Measurements from ENCODE around the gene CTNNA1. TPM values are rescaled to one million over a fixed set of nuclear protein-coding genes. Genes with fewer than 3 reads are reported as not detected.
A peak's percentile ranks its signal among the peaks of the same experiment; 100 is the strongest.

Gene CTNNA1
- total RNA-seq, 1 donor from 2014 or later, result 397 TPM

- H3K4me3 ChIP-seq (ENCODE audit: low read depth, low read length), result no peak overlapping the region
- H3K36me3 ChIP-seq (ENCODE audit: control insufficient read depth, insufficient read depth, low read length), result peaks cover 1% of the 10 kb centered on the region
- TF ChIP-seq CTCF (IDR thresholded peaks at IDR 0.05; ENCODE audit: insufficient read depth, low read length, poor library complexity, severe bottlenecking), result no peak
- H3K27me3 ChIP-seq (ENCODE audit: control insufficient read depth, insufficient read depth, low read length), result no peaks in the 10 kb centered on the region
- DNase-seq (ENCODE audit: low read depth), result no peak
Observed at GRCh38 chr5:138783976-138784375, 30.8 kb downstream of the CTNNA1 start.

DNA sequence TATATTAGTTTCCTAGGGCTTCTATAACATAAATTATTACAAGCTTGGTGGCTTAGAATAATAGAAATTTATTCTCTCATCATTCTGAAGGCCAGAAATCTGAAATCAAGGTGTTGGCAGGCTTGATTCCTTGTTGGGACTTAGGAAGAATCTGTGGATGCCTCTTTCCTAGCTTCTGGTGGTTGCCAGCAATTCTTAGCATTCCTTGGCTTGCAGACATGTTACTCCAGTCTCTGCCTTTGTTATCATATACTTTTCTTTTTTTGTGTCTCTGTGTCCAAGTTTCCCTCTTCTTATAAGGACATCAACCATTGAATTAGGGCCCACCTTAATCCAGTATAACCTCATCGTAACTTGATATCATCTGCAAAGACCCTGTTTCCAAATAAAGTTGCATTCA is 31.4 kb downstream of the CTNNA1 start:
- no peak for TF ChIP-seq CTCF (IDR thresholded peaks at IDR 0.05; ENCODE audit: insufficient read depth, low read length, poor library complexity, severe bottlenecking)
- H3K36me3 ChIP-seq (ENCODE audit: control insufficient read depth, insufficient read depth, low read length), result peaks cover 1% of the 10 kb centered on the region
- H3K27me3 ChIP-seq (ENCODE audit: control insufficient read depth, insufficient read depth, low read length), result no peaks in the 10 kb centered on the region
- no peak for DNase-seq (ENCODE audit: low read depth)
- H3K4me3 ChIP-seq (ENCODE audit: low read depth, low read length), result no peak overlapping the region

GRCh38 chr5:138789771-138790242 is 36.6 kb downstream of the CTNNA1 start:
- Histone ChIP-seq H3K4me3 (ENCODE audit: low read depth, low read length) (no peak overlapping the region), H3K36me3 (ENCODE audit: control insufficient read depth, insufficient read depth, low read length) (no peaks in the 10 kb centered on the region), H3K27me3 (ENCODE audit: control insufficient read depth, insufficient read depth, low read length) (no peaks in the 10 kb centered on the region)
- no peak for DNase-seq (ENCODE audit: low read depth)
- TF ChIP-seq CTCF (IDR thresholded peaks at IDR 0.05; ENCODE audit: insufficient read depth, low read length, poor library complexity, severe bottlenecking), result peak; percentile 54

DNA sequence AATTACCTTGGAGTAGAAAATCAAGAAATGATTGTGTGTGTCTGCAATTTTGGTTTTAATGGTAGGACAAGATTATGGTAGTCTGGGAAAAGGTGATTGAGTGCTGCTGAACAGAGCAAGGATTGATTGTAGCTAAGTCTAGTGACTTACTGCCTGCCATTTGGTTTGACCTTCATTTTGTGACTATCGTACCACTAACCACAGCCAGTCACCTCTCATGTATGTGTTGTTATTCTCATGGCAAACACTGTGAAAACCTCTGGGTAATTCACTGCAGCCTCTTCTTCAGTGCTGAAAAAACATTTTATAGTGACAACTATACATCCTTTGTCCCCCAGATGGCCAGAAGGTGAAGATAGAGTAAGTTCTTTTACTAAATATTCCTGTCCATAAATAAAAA is 37.5 kb downstream of the CTNNA1 start:
- no peaks in the 10 kb centered on the region for H3K36me3 ChIP-seq (ENCODE audit: control insufficient read depth, insufficient read depth, low read length)
- DNase-seq (ENCODE audit: low read depth), result no peak

DNA sequence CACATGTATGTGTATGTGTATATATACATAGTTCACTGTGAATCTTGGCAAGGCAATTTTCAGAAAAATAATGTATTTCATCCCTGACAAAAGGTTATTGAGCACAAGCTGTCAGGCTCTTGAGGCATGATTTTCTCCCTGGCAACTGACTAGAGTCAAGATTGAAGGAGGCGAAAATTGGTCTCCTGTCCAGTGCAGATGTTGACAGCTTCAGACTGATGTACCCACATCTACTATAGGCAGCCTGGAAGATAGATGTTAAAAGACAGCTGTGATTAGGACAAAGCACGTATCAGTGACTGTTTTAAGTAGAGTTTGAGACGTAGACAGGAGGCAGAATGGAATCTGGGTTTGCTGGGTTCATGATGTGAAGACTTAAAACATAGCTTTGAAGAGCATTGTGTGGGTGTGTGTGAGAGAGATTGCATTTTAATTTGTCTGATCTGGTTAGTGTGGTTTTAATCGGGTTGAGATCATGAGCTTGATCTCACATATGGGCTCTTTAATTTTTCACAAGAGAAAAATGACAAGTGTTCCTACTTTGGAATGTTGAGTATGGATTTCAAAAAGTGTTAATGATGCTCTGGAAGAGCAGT is 39.1 kb downstream of the CTNNA1 start:
- no peak for TF ChIP-seq CTCF (IDR thresholded peaks at IDR 0.05; ENCODE audit: insufficient read depth, low read length, poor library complexity, severe bottlenecking)
- Histone ChIP-seq H3K36me3 (ENCODE audit: control insufficient read depth, insufficient read depth, low read length) (no peaks in the 10 kb centered on the region), H3K4me3 (ENCODE audit: low read depth, low read length) (no peak overlapping the region), H3K27me3 (ENCODE audit: control insufficient read depth, insufficient read depth, low read length) (no peaks in the 10 kb centered on the region)
- no peak for DNase-seq (ENCODE audit: low read depth)

More for the DNA sequence above, 37.5 kb downstream of the CTNNA1 start:
- TF ChIP-seq CTCF (IDR thresholded peaks at IDR 0.05; ENCODE audit: insufficient read depth, low read length, poor library complexity, severe bottlenecking), result no peak
- H3K4me3 ChIP-seq (ENCODE audit: low read depth, low read length), result no peak overlapping the region
- no peaks in the 10 kb centered on the region for H3K27me3 ChIP-seq (ENCODE audit: control insufficient read depth, insufficient read depth, low read length)

DNA sequence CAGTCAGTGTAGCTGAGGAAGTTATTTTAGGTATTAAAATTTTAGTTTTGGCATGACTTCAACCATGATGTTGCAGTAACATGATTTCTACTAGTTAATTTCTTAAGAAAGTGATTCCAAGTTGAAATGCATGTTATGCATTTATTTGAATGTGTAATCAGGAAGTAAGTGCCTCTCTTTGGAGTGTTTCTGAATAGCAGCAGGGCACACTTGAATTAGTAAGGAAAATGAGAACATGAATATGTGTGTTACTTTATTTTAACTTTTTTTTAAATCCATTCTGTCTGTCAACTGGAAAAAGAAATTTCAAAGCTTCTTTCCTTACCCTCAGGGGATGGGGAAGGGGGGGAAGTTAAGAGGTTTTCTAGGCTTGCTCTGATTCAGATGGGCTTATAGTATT is 40.4 kb downstream of the CTNNA1 start:
- H3K36me3 ChIP-seq (ENCODE audit: control insufficient read depth, insufficient read depth, low read length), result no peaks in the 10 kb centered on the region
- no peaks in the 10 kb centered on the region for H3K27me3 ChIP-seq (ENCODE audit: control insufficient read depth, insufficient read depth, low read length)
- TF ChIP-seq CTCF (IDR thresholded peaks at IDR 0.05; ENCODE audit: insufficient read depth, low read length, poor library complexity, severe bottlenecking), result no peak
- no peak overlapping the region for H3K4me3 ChIP-seq (ENCODE audit: low read depth, low read length)
- DNase-seq (ENCODE audit: low read depth), result no peak

Measured in kidney epithelial cell (primary cell).